Suprapubic skin (tissue), 4 donors: ENCODE measurements around the gene WDR5.

Experiments used
- CTCF ChIP-seq, 2 donors: fragments of 200-600 bp in 1 of 2; fragments of 450-650 bp in 1 of 2; sonication (generic) in 1 of 2; IDR thresholded peaks; one replicate each; pipeline ENCODE4 v1.5.1; 2016 to 2019; ENCODE audit warnings: antibody characterized with exemption in 2 of 2, mild to moderate bottlenecking in 1 of 2, moderate library complexity in 1 of 2
- EP300 ChIP-seq: sonication (generic); formaldehyde crosslinking; IDR thresholded peaks from one replicate; pipeline ENCODE4 v1.6.1; 2017; ENCODE audit warnings: antibody characterized with exemption
- POLR2A ChIP-seq, 2 donors: fragments of 450-650 bp; IDR thresholded peaks; one replicate each; pipeline ENCODE4 v1.6.1; 2017; ENCODE audit warnings: antibody characterized with exemption in 2 of 2, mild to moderate bottlenecking in 2 of 2, moderate library complexity in 2 of 2
- POLR2AphosphoS5 ChIP-seq, 3 donors: sonication (generic); formaldehyde crosslinking; IDR thresholded peaks; one replicate each; pipeline ENCODE4 v1.6.1; 2017; ENCODE audit warnings: antibody characterized with exemption in 3 of 3

GRCh38 chr9:134134949-134135342 is 936 bp upstream of the WDR5 start:
- TF ChIP-seq CTCF (IDR thresholded peaks at IDR 0.05) = no peak
- no peak for TF ChIP-seq POLR2A (IDR thresholded peaks at IDR 0.05)
- no peak for TF ChIP-seq POLR2AphosphoS5 (IDR thresholded peaks at IDR 0.05)
- TF ChIP-seq EP300 = no peak
